ENCODE results near the gene KLHL7.
A peak's percentile ranks its signal among the peaks of the same experiment; 100 is the strongest.
"Not testable (repeated sequence)": the region's sequence is repeated elsewhere in the genome, so short reads cannot be mapped to it uniquely, and the experiment has no call there.

KLHL7 gene

GRCh38 chr7:23107781-23108180, 2.2 kb downstream of the KLHL7 start:
- no peak for DNase-seq

GRCh38 chr7:23108995-23109394, 3.4 kb downstream of the KLHL7 start:
- DNase-seq, result no peak

GRCh38 chr7:23109470-23109869, 3.9 kb downstream of the KLHL7 start:
- no peak for DNase-seq

GRCh38 chr7:23114896-23115295, 9.3 kb downstream of the KLHL7 start:
- no peak for DNase-seq

GRCh38 chr7:23115991-23116390, 10.4 kb downstream of the KLHL7 start:
- no peak for DNase-seq

GRCh38 chr7:23117841-23118240, 12.3 kb downstream of the KLHL7 start:
- DNase-seq, result no peak

- DNase-seq, result no peak
Observed at GRCh38 chr7:23120106-23120505, 14.5 kb downstream of the KLHL7 start.

GRCh38 chr7:23121165-23121564, 15.6 kb downstream of the KLHL7 start:
- no peak for DNase-seq

GRCh38 chr7:23123007-23123406, 17.4 kb downstream of the KLHL7 start:
- DNase-seq, result no peak

- DNase-seq, result no peak
Observed at GRCh38 chr7:23123465-23123864, 17.9 kb downstream of the KLHL7 start.

- DNase-seq, result no peak
Observed at GRCh38 chr7:23129036-23129435, 23.5 kb downstream of the KLHL7 start.

- DNase-seq, result not testable (repeated sequence)
Observed at GRCh38 chr7:23131799-23132198, 26.2 kb downstream of the KLHL7 start.

GRCh38 chr7:23133797-23134196, 28.2 kb downstream of the KLHL7 start:
- DNase-seq, result no peak

- no peak for DNase-seq
Observed at GRCh38 chr7:23135755-23136154, 30.2 kb downstream of the KLHL7 start.

GRCh38 chr7:23136216-23136615, 30.6 kb downstream of the KLHL7 start:
- DNase-seq, result no peak

GRCh38 chr7:23157679-23158078, 52.1 kb downstream of the KLHL7 start:
- DNase-seq, result no peak

- DNase-seq, result no peak
Observed at GRCh38 chr7:23158546-23158945, 53.0 kb downstream of the KLHL7 start.

- no peak for DNase-seq
Observed at GRCh38 chr7:23161482-23161881, 55.9 kb downstream of the KLHL7 start.

GRCh38 chr7:23164846-23165245, 59.3 kb downstream of the KLHL7 start:
- DNase-seq, result no peak

GRCh38 chr7:23165316-23165715, 59.7 kb downstream of the KLHL7 start:
- DNase-seq, result no peak

- no peak for DNase-seq
Observed at GRCh38 chr7:23167691-23168090, 62.1 kb downstream of the KLHL7 start.

- DNase-seq, result no peak
Observed at GRCh38 chr7:23168111-23168885, 62.7 kb downstream of the KLHL7 start.

GRCh38 chr7:23175938-23176337, 70.4 kb downstream of the KLHL7 start:
- peak; percentile 43 to 85 for DNase-seq

- peak; percentile 99 for DNase-seq
Observed at GRCh38 chr7:23181684-23182553, 76.3 kb downstream of the KLHL7 start, which contains the start of gene NUP42. NUP42 (plus strand) TSS chr7:23182048; CDS start chr7:23182086, 38 bp downstream.
